HG03558 (cell line): Measurements from ENCODE around the gene KIAA1217.

Experiments
- ATAC-seq: cut with Tn5 transposase; IDR thresholded peaks from one replicate; pipeline ENCODE4 v1.9.1; 2021; ENCODE audit warnings: moderate number of reproducible peaks; ENCODE audit not compliant: unreplicated experiment; ENCODE audit errors: extremely low read depth

The KIAA1217 gene

DNA sequence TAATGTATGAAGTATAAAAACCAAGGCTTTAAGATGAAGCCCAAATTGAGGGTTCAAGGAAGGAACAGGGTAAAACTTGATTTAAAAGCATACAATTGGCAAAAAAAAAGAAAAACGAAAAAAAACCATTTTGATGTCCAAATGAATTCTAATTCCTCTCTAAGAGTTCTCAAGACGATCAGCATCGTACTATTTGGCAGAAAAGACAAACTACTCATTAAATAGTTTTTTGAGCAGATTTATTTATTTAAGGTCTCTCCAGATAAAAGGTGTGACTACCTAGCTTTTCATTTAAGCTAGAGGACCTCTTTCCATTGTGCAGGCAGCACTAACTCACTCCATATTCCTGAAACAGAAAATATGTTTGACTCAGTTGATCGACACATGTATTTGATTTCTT is 245.0 kb downstream of the KIAA1217 start:
- ATAC-seq: no peak

DNA sequence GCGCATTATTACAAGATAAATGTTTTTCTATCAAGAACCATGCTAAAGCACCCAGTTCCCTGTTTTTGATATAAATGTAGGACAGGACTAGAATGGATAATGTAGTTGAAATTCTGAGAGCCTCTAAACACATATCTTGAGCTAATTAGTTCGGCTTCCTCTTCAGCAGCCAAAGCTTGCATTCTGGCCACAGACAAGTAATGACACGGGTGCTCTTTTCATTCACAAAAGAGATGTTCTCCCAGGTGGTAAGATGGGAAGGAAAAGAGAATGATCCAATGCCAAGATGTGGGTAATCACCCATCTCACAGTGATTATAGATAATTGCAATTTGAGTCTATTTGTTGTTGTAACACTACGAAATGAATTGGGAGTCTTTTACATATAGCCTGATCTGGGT is 246.5 kb downstream of the KIAA1217 start:
- no peak for ATAC-seq

DNA sequence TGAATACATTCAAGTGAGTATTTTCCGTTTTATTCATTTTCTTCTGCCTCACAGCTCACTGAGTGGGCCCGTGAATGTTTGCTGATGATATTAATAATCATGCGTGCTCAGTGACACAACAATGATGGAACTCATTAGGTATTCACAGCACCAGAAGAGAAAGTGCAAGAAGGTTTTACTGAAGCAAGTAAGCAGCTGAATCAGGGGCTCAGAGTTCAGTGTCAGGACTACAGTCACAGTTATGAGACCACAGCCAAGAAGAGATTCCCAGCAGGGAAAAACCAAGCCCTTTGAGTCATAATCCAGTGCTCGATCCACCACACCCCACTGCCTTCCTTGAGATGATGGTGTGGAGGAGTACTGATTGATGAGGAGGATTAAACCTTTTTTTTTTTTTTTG is 247.4 kb downstream of the KIAA1217 start:
- no peak for ATAC-seq

DNA sequence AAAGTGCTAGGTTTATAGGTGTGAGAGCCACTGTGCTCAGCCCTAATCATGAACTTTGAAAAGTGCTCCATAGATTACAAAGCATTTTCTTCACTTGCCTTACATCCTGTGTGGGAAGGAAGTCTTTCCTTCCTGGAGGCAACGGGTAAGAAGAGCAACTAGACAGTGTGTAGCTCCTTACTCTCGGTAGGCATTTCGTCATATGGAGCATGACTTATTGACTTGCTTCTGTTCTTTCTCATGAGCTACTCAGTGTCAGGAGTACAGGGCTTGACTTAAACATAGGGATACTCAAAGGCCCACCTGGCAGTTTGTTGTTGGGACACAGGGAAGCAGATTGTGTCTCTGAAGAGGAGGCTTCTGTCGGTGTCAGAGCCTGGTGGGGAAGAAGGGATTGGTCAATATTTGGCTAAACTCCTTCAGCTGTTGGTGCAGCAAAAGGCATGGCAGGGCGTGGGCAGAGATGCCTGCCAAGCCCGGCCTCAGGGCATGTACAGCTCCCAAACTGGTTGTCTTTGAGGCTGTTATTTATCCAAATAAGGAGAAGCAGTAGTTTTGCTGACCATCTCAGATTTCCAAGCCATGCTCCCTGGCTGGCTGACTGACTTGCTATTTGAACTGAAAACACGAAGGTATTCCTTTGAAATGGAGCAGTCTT is 248.9 kb downstream of the KIAA1217 start:
- ATAC-seq: no peak

DNA sequence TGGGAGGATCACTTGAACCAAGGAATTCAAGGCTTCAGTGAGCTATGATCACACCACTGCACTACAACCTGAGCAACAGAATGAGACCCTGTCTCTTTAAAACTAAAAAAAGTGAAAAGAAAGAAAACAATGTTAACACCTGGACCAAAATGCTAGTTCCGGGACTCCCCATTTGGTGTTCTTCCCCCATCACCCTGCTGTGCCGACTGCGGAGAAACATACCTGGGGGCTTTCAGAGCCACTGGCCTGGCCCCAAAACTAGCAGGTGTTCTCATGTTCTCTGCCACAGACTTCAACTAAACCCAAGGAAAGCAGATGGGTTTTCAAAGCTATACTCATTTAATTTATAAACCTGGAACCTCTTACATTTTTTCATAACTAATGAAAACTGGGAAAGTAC is 250.9 kb downstream of the KIAA1217 start:
- no peak for ATAC-seq

DNA sequence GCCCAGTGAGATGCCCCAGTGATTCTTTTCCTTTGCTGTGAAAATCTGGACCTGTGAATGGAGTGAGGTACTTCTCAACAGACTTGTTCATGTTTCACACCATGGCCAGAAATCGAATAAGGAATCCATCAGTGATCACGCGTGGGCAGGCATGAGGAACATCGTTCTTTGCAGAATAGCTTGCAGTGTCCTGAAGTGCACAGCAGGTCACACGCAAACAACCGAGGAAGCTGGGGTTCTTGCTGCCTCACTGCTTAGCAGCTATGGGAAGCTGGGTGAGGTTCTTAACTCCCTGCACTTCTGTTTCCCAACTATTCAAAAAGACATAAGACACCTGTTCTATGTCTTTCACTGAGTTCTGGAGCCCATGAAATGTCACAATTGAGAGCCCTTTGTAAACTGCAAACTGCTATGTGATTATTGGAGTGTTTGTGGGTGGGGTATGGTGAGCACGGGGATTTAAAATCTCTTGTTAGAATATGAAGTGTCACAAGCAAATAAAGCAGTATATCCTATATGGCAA is 253.4 kb downstream of the KIAA1217 start:
- no peak for ATAC-seq

DNA sequence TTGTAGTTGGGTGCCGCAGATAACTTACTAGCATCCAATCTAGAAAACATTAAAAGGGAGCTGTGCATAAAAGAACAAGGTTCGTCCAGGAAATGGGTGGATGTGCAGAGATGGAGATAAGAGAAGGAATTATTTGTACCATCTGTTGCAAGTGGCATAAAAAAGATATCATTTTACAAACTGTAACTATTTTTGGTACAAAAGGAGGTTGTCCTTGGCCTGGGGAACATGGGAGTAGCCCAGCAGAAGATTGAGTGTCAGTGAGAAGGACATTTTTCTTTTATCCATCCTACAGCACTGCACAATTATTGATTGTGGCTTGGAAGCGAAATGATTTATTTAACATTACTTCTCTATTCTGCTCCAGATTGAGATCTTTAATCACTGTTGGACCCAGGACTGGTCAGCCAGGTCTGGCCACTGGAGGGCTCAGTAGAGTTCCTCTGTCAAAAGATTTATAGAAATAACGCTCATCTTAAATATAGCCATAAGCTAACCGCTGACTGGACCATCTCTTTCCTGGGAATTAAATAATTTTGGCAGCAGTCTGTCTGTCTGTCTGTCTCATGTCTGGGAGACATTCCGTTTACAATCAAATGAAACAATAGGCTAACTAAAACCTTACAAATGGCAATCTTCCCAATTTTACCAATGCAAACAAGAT is 254.1 kb downstream of the KIAA1217 start:
- no peak for ATAC-seq

DNA sequence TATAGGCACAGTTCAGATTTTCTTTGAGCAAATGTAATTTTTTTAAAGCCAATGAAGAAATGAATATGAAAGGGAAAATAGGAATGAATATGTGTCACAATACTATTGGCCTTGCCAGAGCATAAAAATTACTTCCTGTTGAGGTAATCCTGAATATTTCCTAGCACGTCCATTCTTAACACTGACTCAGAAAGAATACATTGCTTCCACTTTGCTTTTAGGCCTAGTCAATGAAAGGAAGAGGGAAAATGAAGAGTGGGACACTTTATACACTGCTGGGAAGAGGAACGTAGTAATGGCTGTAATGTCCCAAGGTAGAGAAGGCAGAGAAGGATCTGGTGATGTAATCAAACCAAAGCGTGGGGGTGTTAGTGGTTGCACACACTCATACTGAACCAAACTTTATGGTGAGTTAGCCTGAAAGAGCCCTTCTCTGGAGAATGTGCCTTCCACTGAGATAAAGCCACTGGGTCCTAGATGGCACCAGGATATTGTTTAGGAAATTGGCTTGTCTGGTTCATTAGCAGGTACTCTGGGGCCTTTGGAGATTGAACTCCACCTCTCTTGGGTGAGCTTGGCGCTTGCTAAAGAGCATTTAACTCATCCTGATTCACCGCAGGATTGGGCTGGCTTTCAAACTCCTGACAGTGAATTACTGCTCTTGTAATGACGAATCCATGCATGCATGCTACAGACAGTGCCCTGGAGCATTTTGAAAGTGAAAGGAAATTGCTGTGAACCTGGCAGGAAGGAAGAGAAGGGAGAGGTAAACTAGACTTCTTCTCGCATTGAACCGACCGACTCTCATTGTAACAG is 254.9 kb downstream of the KIAA1217 start:
- ATAC-seq: peak; percentile 42

DNA sequence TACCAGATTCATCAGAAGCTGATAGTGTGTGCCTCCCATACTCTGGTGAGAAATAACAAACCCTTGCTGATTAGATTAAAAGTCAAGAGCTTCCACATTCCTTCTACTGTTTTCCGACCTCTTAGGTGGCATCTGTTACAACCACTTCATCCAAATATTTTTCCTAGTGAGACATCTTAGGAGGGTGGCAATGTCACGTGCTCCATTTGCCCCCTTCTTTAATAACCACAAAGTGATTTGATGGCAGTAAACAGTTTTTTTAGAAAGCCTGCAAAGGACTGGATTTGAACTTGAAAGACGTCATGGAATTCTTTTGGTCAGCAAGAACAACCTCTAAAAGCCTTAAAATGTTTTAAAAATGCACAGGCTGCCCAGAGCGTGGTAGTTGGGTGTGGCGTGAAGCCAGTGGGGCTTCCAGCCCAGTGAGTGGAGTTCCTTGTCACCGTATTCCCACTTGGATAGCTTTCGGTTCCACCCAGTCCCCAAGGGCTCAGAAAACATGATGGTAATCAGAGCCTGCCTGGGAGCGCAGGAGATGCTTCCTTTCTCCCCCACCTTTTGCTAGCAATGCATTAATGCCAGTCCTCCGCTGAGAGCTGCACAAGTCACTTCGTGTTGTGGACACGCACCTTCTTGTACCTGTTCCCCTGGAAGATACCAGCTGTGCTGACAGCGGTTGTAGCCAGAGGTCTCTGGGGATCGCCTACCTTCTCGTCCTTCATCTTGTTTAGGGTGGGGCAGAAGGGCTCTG is 256.4 kb downstream of the KIAA1217 start:
- ATAC-seq: no peak

DNA sequence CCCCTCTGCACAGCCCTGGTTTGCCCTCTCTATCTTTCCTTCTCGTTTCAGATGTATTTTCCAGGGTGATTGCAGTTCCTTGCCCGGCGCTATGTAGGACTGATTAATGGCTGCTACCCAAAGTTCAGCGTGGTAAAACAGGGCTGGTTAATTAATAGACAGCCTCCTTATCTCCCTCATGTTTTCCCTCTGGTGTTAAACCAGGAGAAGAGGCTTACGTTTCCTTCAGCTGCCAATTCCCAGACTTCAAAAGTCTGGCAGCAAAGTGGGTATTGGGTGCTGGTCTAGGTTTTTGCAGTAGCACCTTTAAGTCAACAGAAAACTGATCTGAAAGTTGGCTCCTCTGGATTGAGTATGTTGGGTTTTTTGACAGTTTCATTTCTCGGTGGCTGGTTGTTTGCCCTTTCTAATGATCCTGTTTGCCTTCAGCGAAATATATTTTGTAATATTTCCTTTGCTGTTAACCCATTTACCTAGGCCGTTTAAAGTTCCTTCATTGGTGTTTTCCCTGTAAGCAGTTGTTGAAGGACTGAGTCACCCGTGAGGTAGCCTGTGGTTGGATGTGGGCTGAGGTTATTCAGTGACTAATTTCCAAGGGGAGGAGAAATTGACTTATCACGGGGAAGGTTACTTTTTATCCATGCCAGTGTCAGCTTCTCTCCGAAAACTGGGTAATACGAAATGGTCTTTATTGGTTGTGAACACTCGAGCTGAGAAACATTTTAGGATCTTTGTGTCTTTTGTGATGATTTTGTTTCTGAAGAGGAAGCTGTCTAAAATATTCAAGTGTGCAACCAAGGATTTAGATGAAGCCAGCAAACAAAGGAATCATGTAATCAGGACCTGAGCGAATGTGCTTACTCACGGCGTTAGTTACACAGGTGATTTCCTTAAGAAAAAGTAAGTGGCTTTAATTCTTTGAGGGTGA is 257.2 kb downstream of the KIAA1217 start:
- ATAC-seq: peak; percentile 42

DNA sequence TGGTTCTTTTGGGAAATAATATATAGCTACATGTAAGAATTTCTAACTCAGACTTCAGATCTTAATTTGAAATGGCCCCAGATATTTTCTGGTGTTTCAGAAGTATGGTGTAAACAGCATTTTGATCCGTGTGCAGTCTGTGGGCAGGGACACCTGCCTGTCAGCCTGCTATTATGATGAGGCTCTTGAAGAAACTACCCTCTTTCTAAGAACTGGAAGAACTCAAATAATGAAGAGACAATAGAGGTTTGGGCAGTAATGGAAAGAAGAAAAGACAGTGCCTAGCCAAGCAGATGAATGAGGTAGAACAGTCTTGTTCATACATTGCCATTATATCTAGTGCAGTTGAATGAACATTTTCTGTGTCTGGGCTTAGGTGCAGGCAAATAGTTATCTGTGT is 258.2 kb downstream of the KIAA1217 start:
- ATAC-seq: no peak

DNA sequence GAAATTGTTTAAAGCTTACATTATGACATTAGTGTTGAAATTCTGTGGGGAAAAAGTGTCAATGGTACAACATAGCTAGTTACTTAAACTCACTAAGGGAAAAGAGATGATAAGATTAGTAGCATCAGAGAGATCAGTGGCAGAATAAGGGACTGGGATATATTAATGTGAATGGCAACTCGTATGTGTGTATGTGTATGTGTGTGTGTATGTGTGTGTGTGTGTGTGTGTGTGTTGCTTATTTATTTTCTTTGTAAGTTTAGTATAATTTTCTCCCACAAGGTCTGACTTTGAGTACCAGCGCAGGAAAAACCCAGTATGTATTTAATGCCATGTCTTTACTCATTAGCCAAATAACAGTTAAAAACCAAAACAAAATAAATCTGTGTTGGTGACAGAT is 258.7 kb downstream of the KIAA1217 start:
- no peak for ATAC-seq

DNA sequence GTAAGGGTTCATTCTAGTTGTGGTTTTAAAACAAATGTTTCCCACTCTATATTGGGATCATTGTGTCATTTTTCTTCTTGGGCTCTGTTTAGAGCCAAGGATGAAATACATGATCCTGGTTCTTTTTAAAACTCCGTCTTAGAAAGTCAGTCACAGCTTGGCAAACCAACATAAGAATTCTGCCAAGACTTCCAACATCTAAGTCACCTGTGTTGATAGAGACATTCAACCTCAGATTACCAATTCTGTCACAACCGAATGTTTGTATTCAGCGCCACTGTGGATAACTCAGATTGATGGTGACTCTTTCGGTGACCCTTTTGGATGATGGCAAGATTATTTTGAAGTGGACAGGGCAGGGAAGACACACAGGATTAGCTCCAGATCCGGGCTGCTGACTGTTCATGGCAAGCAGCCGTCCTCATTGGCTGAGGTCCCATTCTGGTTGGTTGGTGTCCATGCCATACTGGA is 259.4 kb downstream of the KIAA1217 start:
- no peak for ATAC-seq

DNA sequence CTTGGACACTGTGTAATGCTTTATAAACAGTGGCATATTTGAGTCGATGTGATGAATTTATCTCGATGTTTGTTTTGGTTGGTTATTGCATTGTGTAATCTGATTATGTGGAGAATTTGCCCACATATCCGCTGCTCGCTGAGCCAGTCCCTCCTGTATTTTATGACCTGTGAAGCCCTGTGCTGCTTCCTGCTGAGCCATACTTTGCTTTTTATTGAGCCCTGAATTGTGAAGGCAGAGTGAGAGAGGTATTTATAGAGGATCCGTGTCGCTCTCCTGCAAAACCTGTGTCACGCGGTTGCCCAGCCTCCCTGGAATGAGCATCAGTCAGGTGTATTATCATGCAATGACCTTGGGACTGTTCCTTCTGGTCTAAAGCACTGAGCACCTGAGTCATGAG is 261.1 kb downstream of the KIAA1217 start:
- ATAC-seq: no peak

DNA sequence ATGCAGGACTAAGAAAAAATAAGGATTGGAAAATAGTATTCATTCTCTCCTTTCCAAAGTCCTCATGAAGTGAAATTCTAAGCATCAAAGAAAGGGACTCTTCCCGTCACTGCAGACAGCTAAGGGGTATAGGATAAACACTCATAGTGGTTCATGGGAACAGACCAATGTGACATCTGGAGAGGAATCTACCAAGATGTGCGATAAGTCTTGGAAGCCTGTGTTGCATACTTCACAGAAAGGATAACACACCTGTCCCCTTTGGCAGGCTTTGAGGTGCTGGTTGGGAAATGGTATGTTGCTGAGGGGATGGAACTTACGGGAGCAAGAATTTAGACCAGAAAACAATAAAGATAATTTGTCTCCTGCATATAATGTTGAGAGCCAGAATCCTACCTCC is 266.7 kb downstream of the KIAA1217 start:
- ATAC-seq: no peak

DNA sequence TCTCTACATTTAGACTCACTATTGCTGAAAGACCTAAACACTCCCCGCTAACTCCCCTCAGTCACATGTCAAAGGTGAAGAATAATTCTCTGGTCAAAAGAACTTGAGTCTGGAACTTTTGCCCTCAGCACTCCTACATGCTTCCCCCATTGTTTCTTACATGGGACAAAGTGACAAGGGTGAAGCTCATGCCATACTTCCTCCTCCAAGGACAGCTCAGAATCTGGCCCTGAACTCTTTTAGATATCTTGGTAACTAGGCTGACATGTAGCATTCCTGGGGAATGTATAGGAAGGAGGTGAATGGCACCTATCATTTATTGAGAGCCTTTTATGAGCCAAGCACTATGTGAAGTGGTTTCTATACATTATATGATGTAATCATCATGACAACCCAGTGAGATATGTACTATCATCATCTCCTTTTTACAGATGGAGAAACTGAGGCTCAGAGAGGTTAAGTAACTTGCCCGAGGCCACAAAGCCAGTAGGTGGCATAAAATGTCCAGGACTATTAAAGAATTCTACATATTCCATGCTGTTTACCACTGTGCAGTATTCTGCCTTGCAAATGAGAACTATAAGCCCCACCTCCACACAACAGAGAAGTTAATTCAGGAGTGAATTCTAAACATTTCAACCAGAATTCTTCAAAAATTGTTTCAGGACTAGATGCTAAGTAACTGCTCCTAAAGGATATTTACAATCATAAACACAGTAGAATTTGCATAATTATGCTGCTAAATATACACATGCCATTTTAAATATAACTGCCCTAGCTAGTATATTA is 268.2 kb downstream of the KIAA1217 start:
- ATAC-seq: no peak

DNA sequence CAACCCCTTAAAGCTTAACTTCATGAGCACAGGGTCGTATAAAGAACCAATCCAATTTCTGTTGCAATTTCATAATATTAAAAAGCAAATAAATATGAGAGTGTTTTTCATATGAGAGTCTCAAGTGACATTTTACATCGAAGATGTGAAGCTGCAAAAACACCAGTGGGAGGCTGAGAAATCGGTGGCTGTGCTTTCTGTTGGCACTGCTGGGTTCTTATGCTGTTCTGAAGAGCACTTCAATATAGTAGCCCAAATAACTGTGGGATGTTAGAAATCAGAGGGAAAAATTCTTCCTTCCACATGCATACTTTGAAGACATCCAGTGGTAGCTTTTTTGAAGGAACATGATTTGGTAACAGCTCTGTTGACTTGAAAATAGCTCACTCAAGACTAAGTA is 269.0 kb downstream of the KIAA1217 start:
- no peak for ATAC-seq

DNA sequence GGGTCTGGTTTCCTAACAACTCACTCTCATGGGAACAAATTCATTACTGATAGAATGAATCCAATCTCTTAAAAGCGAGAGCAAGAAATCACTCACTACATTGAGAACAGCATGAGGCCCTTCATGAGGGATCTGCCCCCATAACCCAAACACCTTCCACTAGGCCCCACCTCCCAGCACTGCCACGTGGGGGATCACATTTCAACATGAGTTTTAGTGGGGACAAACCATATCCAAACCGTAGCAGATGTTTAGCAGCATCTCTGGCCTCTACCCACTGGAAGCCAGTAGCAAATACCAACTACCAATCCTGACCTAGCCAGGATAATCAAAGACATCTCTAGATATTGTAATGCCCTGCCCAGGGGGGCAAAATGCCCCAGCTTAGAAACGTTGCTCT is 270.9 kb downstream of the KIAA1217 start:
- no peak for ATAC-seq

DNA sequence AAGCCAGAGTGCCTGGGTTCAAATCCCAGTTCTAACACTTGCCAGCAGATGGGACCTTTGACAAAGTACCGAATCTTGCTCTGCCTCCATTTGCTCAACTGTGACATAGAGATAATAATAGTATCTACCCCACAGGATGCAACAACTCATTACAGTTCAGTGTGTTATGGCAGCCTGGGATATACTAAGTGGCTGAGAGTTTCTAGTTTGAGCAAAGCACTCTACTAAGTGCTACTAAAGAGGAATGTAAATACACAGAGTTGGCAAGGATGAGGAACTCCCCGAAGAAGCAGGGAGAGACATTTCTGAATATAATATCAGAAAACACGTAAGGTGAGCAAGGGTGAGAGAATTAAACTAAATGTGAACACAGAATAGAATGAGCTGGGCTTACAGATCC is 271.5 kb downstream of the KIAA1217 start:
- no peak for ATAC-seq
